HG02938 (cell line): Measurements from ENCODE around the gene TOGARAM2.

Experiments used
- ATAC-seq: cut with Tn5 transposase; IDR thresholded peaks from one replicate; pipeline ENCODE4 v1.9.1; 2021; ENCODE audit warnings: mild to moderate bottlenecking, moderate library complexity; ENCODE audit not compliant: unreplicated experiment

The TOGARAM2 gene

GRCh38 chr2:28981016-28981441 is at the start of gene TOGARAM2:
TOGARAM2 (plus strand) TSS chr2:28981298; CDS start chr2:28994835, 13,537 bp downstream.
- ATAC-seq: no peak

- ATAC-seq: no peak
These were observed 46.3 kb upstream of the TOGARAM2 start for GRCh38 chr2:28934769-28935168.

GRCh38 chr2:28941008-28941407 is 40.1 kb upstream of the TOGARAM2 start:
- ATAC-seq: no peak

DNA sequence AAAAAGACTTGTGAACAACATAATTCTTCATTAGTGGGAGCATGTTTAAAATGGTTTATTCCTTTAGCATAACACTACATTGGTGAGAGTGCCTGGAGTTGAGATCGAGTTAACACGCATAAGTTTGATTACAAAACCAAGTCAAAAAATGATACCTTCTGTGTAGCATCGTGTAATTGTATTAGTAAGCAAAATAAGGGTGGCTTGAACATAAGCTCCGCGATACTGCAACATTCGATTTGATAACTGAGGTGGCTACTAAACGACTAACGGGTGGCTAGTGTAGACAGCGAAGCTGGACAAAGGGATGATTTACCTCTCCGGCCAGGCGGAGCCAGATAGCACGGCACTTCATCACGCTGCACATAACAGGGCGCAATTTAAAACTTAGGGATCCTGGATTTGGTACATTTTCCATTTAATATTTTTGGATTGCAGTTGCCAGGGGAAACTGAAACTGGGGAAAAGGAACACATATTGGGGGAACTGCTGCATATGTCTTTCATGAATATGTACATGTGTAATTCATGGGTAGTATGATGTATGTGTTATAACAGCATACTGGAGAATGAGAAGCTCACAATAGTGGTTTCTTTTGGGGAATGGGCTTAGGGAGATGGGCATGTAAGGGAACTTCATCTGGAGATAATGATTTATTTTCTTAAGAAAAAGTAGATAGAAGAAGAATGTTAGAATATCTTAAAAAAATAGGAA is 36.4 kb upstream of the TOGARAM2 start:
- ATAC-seq: no peak

- ATAC-seq: no peak
These were observed 32.9 kb upstream of the TOGARAM2 start for GRCh38 chr2:28948160-28948559.

GRCh38 chr2:28949190-28949589 is 31.9 kb upstream of the TOGARAM2 start:
- ATAC-seq: no peak

GRCh38 chr2:28949617-28950305 is 31.3 kb upstream of the TOGARAM2 start:
- no peak for ATAC-seq

- ATAC-seq: no peak
These were observed 30.0 kb upstream of the TOGARAM2 start for GRCh38 chr2:28950941-28951630.

GRCh38 chr2:28951910-28952835 is 28.9 kb upstream of the TOGARAM2 start:
- ATAC-seq: no peak

DNA sequence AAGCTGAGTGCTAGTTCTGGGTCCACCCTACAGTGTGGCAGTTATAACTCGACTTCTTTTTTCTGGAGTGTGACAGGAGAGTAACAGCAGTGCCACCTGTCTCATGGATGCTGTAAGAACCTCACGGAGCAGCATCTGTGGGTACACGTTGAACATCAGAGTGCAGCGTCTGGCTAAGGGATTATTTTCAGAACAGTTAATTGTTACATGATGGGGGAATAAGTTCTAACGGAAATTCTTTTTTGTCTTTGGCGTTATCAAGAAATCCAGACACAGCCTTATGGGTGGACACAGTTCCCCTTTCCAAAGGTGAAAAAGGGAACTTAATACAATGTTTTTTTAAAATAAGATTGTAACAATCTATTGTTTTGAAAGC is 28.3 kb upstream of the TOGARAM2 start:
- no peak for ATAC-seq

DNA sequence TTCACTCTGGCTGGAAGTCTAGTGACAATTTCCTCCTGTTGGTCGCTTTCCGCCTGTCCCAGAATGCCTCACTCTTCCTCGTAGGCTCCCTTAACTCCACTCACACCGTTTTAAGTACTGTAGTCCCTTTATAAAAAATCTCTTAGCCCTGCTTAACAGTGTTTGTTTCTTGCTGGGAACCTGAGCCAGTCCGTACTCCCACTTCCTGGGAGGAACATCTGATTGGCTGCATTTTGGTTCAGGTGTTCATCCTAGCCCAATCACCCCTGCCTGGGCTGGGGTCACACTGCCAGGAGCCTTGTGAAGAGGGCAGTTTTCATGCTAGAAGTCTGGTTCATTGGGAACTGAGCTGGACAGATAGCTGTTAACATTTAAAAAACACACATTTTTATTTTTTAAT is 25.6 kb upstream of the TOGARAM2 start:
- no peak for ATAC-seq

DNA sequence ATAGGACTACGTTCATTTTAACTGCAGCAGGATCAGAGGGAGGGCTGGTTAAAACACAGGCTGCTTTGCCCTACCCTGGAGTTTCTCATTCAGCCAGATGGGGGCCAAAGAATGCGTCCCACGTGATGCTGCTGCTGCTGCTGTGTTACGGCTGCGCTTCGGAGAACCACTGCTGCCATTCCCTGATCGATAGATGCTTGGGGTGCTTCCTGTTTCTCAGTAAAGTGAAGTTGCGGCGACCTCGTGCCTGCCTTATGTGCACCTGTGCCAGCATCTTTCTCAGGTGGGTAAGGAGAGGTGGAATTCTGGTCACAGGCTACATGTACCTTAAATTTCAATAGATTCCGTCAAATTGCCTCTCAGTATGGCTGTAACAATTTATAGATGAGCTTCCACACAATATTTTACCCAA is 24.7 kb upstream of the TOGARAM2 start:
- no peak for ATAC-seq

- ATAC-seq: no peak
These were observed 24.2 kb upstream of the TOGARAM2 start for GRCh38 chr2:28956890-28957289.

DNA sequence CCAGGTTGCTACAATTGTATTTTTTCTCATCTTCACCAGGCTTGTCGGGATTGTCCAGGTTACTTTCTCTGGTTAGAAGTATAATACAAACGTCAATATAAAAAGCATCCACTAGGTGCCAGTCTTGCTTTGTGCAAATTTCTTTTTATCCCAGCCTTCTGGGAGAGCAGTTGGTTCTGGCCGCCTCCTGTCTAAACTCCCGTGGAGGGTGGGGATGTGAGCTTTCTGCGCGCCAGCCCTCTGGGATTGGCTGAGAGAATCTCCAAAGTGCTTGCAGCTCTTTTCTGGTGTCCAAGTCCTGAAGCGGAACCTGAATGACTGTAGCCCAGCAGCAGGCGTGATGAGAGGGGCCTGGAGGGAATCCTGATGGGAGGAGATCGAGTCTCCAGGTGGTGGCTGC is 22.4 kb upstream of the TOGARAM2 start:
- ATAC-seq: no peak

GRCh38 chr2:28960401-28960800 is 20.7 kb upstream of the TOGARAM2 start:
- ATAC-seq: no peak

DNA sequence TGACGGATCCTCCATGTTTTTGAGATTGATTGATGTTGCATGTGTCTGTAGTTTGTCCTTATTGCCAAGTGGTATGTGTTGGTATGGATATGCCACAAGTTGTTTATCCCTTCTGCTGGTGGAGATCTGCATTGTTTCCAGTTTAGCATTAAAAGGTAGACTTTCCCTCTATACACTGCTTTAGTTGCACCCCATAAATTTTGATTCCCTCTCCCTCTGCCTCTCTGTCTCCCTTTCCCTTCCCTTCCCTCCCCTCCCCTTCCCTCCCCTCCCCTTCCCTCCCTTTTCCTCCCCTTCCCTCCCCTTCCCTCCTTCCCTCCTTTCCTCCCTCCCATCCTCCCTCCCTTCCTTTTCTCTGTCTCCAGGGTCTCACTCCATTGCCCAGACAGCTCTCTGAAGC is 18.6 kb upstream of the TOGARAM2 start:
- no peak for ATAC-seq

- no peak for ATAC-seq
These were observed 10.5 kb upstream of the TOGARAM2 start for GRCh38 chr2:28970464-28971160.

DNA sequence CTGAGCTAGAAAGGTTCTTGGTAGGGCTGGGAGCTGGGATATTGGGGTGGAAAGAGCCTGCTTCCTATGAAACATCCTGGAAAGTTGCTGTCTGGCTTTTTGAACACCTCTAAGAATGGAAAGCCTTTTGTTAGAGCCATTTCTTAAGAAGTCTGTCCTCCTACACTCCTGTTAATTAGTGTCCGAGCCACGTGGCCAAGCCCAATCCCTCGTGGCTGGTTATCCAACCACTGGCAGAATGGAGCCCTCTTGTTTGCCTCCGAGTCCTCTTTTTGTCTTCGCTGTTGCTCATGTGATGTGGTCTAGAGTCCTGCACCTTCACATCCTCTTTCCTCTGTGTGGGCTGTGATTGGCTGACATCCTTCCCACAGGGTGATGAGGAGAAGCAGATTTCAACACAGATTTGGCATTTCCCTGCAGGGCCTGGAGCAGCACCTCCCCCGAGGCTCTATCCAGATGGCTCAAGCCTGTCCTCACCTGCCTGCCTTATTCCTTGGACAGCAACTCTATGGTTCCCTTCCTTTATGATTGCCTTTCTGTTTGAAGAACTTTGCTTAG is 8.2 kb upstream of the TOGARAM2 start:
- ATAC-seq: no peak

DNA sequence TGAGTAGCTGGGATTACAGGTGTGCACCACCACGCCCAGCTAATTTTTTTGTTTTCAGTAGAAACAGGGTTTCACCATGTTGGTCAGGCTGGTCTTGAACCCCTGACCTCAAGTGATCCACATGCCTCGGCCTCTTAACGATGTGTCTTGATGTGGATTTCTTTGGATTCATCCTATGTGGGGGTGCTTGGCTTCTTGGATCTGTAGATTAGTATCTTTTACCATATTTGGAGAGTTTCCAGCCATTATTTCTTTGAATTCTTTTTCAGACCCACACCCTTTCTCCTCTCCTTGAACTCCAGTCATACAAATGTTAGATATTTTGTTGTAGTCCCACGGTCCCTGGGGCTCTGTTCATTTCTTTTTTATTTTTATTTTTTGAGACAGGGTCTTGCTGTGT is 6.8 kb upstream of the TOGARAM2 start:
- ATAC-seq: no peak

DNA sequence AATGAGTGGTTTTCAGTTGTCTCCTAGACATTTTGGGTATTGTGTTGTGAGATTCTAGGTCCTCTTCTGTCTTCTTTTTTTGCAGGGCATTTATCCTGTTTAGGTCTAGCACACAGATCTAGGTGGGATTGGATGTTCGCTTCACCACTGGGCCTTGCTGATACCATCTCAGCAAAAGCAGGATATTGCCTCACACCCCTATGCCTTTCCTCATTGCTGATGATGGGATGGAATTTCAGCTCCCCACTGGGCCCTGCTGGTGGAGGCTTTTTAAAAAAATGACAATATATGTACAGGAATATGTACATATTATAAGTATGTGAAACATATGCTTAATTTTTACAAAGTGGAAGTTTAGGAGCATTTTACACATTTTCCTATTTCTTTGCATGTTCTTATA is 5.4 kb upstream of the TOGARAM2 start:
- ATAC-seq: no peak
